Posterior vena cava (tissue), 2 donors: ENCODE data around the gene INF2. TPM values are rescaled to one million over a fixed set of nuclear protein-coding genes. Genes with fewer than 3 reads are reported as not detected.

Experiments
- DNase-seq: peaks from one replicate; pipeline ENCODE4 v3.0.0-alpha.2; 2020; ENCODE audit warnings: low spot score
- intact Hi-C, 2 donors: fragments of 100-400 bp; cut with DNase I; formaldehyde crosslinking; loops; one replicate each; pipeline versions ENCODE4 v1.14.1 to v1.14.2; 2022 to 2023
- total RNA-seq, 2 donors: library from RNA; stranded (reverse); fragmentation: NEBNext Ultra II Directional; extraction: Animal tissue kit (Norgen Biotek cat#: 25700); gene quantifications; one replicate each; pipeline ENCODE4 v1.2.1, GENCODE V29; 2021
- donor health status: DM: yes; HTN: yes; CAD: no.
- donor health status: DM: yes; HTN: yes; CAD: no.

INF2 gene
- total RNA-seq, 2 donors from 2014 or later, result 70.5 to 78.7 TPM

DNA sequence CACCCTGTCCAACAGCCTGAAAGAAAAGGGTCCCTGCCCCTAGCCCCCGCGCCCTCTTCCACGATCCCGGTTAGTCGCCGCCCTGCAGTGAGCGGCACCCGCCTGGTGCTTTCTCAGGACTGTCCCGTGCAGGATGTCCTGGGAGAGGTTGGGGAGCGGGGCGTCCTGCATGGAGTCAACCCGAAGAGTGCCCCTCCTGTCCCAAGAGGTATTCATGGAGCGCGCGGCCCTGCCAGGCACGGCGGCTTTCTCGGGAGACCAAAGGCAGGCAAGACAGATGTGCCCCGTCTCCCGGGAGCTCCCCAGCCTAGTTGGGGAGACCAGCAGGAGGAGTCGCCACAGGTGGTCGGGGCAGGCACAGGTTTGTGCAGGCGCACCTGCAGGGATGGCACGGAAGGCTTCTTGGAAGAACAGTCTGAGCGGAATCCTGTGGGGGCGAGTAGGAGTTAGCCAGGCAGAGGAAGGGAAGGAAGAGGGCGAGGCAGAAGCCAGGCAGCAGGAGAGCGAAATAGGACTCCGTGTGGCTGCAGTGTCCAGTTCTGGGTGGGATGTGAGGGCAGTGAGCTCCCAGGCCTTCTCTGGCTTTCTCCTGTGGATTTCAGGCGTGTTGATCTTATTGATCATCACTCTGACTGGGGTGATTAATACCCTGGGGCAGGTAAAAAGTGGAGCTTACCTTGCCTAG is 64.3 kb downstream of the INF2 start:
- intact Hi-C loops, result no loop called here

DNA sequence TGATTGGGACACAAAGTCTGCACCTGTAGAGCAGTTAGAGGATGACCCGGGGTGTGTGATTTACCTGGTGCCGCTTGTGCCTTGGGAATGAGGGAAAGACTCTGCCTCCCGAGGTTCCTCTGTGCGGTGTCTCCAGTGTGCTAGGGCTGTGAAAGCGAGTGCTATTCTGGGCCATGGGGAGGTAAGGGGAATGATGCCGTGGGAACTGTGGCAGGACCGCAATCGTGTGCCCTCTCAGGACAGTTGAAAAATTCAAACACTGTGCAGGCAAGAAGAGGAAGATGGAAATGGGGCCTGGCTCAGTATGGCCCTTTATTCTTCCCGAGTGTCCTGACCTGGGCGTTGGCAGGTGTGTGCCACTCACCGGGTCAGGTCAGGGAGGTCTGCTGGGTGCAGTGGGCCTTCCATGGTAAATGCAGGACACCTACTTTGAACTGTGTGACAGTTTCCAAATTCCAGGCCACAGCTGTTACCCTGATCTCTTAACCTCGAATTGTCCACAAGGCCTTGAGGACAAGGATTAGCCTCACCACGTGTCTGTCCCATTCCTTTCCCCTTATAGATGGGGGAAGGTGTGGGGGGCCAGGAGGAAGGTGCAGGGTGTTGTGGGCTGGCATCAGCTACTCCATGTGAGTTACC is 64.9 kb downstream of the INF2 start:
- DNase-seq, result no peak
- intact Hi-C loops, result no loop called here

More for the DNA sequence above, 64.3 kb downstream of the INF2 start:
- no peak for DNase-seq

DNA sequence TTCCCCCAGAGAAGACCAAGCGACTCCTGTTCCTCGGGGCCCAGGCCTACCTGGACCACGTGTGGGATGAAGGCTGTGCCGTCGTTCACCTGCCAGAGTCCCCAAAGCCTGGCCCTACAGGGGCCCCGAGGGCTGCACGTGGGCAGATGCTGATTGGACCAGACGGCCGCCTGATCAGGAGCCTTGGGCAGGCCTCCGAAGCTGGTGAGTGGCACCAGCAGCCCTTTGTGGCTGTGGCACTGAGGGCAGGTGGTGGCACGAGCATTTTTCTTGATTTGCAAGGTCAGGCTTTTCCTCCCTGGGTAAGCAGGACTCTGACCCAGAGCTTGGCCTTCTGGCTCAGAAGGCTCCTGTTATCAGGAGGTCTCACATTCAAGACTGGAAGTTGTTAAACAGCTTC is 66.2 kb downstream of the INF2 start:
- intact Hi-C loops, result no loop called here
- no peak for DNase-seq

DNA sequence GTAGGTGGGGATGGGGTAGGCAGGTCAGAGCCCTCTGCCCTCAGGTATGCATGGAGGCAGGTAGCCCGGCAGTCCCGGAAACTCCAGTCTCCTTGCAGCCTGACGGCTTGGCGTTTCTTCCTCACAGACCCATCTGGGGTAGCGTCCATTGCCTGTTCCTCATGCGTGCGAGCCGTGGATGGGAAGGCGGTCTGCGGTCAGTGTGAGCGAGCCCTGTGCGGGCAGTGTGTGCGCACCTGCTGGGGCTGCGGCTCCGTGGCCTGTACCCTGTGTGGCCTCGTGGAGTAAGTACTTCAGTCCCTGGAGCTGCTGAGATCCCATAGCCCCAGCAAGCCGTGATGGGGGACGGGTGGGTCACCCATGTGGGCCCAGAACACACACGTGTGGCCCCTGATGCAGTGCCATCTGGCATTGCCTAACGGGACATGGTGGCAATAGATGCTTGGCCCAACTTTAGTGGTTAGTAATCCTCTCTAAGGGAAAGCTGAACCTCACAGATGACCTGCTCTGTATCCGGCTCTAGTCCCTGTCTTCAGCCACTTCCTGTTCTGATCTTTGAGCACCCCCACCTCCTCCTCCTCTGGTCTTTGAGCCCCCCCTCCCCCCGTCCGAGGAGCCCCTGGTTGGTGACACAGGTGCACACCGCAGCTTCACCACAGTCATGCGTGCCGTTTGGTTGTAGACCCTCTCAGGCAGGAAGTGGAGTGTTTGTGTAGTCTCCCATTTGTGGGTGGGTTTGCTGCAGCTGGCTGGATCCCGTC is 67.2 kb downstream of the INF2 start:
- intact Hi-C loops, result no loop called here
- no peak for DNase-seq

DNA sequence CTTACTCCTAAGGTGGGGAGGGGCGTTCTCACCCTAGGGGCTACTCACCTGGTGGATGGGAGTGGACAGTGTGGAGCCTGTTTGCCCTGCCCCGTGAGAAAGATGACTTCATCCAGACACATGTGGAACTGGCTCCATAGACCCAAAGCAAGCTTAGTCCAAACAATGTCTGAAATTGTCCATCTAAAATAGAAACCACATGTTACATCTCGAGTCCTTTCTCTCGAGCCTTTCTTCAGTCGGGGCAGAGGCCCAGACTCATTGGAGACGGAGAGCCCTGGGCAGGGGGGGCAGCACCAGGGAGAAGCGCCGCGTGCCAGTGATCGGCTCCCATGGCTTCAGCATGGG is 67.8 kb downstream of the INF2 start:
- intact Hi-C loops, result no loop called here
- no peak for DNase-seq

DNA sequence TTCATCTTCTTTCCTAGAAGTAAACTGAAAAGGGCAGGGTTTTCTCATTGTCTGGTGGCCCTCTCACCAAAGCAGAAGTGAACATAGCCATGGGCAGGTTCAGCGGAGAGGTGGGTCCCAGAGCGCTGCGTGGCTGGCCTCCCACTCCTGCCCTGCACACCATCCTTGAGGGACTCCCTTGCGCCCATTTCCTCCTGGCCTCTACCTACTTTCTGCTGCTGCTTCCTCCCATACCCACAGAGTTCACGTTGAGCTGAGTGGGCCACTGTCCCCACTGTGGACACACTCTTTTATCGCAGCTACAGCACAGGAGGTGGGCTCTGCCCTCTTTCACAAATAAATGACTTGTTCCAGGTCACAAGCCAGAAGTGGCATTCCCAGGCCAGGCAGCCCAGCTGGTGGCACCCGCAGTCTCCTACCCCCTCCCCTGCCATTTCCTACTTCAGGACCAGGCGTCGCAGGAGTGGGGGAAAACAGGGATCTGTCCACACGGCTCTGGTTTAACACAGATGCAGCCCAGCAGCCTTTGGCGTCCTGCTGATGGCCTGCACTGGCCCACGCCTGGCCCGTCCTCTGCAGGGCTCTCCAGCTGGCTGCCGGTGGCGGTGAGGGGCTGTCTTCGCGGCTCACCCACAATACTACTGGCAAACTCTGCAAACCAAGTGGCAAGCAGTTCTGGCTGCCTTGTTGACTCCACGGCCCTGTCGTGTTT is 68.4 kb downstream of the INF2 start:
- intact Hi-C loops, result no loop called here
- DNase-seq, result no peak

DNA sequence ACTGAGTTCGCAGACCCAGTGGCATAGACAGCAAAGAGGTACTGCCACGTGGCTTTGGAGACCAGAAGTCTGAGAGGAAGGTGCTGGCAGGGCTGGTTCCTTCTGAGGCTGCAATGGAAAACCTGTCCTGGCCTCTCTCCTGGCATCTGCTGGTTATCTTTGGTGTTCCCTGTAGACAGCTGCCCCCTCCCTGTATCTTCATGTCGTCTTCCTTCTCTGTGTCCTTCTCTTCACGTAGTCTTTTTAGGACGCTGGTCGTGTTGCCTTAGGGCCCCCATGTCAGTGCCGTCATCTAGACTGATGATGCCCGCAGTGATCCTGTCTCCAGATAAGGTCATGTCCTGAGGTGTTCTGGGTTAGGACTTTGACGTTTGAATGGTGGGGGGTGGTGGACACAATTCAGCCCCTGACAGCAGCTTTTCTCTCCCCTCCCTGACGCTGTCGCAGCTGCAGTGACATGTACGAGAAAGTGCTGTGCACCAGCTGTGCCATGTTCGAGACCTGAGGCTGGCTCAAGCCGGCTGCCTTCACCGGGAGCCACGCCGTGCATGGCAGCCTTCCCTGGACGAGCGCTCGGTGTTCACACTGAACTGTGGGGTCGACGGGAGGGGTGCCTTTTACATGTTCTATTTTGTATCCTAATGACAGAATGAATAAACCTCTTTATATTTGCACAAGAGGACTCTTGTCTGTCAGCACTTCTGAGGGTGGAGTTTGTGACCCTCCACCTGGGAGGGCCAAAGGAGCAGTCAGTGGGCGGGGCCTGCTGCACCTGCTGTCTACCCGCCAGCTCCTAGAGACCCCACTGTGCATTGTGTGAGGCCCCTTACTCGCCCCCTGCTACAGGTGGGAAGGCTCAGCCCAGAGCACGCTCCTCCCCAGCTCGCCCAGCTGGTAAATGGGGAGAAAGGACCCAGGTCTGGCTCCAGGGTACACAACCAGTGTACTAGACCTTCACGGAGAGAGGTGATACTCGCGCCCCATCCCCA is 69.9 kb downstream of the INF2 start:
- intact Hi-C loops, result no loop called here
- DNase-seq, result no peak

DNA sequence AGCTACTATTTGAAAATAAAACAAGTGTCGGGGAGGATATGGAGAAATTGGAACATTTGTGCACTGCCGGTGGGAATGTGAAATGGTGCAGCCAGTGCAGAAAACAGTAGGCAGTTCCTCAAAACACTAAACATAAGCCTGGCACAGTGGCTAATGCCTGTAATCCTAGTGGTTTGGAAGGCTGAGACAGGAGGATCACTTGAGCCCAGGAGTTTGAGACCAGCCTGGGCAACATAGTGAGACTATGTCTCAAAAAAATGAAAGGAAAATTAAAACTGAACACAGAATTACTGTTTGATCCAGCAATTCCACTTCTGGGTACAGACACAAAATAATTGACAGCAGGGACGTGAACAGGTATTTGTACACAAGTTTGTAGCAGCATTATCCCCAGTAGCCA is 76.1 kb downstream of the INF2 start:
- DNase-seq, result no peak
- intact Hi-C loops, result no loop called here

DNA sequence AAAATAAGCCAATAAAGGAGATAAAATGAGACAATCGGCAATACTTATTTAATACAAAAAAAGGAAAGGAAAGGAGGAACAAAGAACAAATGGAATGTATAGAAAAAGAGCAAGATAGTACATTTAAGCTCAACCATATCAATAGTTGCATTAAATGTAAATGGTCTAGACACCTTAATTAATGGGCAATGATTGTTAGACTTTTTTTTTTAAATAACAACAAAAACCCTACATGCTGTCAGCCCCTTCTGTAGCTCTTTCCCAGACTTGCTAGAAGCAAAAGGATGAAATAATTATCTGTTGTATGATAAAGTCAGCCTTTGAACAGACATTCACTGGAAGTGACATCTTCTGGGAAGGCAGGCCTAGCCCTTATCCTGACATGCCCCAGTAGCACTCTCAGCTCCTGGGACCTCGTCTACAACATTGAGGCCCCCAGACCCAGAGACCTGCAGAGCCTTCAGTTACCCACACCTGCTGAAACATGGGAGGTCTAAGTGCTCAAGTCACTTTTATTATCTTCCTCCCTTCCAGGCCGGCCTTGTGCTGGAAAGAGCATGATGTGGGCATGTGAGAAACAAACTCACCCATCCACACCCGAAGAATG is 76.9 kb downstream of the INF2 start:
- DNase-seq, result no peak
- intact Hi-C loops, result no loop called here

DNA sequence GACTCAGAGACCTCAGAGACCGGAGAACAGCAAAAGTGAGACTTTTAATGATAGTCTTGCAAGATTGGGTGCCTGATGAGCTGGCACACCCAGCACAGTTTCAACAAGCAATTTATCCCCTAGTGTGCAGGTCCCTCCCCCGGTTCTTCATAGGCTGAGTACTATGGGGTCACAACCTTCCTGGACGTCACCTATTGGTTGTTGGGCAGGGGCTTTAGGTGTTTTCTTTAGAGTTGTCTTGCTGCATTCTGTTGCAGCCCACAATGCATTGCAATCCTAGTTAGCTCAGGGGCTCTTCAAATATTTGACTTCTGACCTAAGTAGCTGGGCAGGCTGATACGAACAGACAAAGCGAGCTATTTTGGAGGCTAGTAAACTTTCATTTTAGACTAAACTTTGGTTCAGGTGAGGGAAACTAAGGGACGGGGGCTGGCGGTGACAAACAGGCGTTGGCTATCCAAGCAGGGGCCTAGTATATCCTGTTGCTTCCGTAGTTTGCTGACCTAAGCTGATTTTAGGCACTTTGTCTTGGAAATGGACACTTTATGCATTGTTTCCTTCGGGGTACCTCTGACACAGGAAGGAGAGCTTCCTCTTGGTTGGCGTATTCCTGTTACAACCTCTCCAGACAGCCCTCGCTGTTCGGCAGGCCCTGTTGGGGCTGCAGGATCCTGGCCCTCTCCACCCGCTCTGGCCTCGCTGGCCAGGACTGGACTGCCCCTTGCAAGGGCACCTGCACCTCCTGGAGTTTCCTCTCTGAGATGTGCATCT is 77.6 kb downstream of the INF2 start:
- DNase-seq, result no peak
- intact Hi-C loops, result no loop called here

DNA sequence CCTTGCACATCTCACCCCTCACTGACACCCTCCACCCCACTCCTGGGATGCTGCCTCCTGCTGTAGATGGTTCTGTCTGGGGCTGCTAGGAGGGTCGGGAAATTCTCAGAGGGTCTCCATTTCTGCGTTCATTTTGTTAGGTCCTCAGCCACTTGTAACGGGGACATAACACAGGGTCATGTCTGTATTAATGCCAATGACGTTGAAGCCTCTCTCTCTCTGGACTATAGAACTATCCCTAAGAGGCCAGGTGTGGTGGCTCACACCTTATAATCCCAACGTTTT is 78.2 kb downstream of the INF2 start:
- no peak for DNase-seq
- intact Hi-C loops, result no loop called here

DNA sequence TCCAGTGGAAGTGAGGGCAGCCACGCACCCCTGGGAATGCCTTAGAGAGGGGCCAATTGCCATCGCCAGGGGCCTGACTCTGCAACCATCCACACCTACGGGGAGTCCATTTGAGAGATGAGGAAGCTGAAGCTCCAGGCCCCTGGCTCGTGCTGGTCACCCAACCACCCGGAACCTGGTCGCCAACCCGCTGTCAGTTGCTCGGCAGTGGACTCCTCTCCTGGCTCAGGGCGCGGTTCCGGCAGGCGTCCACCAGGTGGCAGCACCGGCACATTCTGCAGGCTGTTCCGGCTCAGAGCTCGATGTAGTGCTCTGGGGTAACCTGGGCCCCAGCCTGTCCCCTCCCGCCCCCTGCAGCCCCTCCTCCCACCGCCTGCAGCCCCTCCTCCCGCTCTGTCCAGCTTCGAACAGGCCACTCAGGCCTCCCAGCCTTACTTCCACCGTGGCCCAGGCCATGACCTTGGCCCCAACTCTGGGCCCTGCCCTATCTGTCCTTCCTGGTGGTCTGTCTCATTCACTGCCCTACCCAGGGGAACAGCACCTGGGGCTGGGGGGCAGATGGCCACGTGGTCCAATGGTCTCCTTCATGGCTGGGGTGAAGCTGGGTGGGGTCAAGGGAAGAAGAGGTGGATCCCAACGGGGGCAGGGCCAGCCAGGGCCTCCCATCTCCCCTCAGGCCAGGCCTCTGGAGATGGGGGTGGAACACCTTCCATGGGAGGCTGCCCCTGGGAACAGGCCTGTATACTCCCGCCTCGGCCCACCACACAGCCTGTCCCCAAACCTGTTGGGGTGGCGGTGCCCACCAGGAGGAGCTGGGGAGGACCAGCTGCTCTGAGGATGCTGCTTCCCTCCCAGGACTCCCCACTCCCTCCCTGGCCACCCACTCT is 79.3 kb downstream of the INF2 start:
- intact Hi-C loops, result no loop called here
- DNase-seq, result peak; percentile 97

DNA sequence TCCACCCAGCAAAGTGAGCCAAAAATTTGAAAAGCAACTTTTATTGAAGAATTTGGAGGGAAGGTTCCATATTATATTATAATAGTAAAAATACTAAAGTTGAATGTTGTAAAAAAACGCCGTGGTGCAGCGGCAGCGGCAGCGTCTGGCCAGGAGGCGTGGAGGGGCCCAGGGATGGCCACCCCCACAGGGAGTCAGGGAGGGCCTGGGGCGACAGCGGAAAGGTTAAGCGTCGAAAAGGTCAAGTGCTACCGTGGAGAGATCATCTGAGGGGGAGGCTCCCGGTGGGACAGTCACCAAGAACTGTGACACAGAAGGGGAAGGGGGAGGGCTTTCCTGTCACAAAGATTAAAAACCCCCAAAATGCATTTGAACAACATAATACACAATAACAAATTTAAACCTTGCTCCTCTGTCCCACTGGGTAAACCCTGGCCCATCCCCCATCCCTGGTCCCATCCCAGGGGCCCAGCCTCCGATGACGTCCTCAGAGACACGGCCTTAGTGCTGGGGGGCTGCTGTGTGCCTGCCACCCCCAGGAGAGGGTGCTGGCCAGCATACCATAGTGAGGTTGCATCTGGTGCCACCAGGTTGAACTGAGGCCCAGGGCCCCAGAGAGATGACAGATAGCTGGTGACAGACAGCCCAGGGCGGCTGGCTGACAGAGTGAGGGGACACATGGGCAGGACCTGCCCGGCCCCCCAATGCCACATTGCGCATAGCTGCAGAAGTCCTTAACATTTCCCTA is 80.1 kb downstream of the INF2 start:
- DNase-seq, result no peak
- intact Hi-C loops, result loop anchor here (5.0 kb wide), 1 partner anchor 53 kb away; no protein-coding TSS in a partner anchor

DNA sequence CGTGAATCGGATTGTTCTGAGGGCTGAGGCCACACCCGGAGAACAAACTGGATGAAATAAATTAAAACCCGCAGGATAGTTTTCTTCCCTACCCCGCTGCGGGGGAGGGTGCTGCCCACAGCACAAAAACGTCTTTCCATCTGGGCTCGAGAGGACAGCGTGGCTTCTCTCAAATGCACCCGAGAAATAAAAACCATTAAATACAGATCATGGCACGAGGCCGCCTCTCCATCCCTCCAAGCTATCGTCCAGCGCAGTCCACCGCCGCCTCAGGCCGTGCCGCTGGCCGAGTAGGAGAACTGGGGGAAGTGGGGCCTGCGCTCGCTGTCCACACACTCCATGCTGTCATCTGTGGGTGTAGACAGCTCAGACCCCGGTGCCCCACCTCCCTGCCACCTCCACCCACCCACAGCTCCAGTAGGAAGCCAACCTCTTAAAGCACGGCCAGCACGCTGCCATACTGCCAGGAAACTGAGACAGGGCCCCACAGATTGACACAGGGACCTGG is 80.7 kb downstream of the INF2 start:
- intact Hi-C loops, result loop anchor here (5.0 kb wide), 1 partner anchor 52 kb away; no protein-coding TSS in a partner anchor
- DNase-seq, result no peak

DNA sequence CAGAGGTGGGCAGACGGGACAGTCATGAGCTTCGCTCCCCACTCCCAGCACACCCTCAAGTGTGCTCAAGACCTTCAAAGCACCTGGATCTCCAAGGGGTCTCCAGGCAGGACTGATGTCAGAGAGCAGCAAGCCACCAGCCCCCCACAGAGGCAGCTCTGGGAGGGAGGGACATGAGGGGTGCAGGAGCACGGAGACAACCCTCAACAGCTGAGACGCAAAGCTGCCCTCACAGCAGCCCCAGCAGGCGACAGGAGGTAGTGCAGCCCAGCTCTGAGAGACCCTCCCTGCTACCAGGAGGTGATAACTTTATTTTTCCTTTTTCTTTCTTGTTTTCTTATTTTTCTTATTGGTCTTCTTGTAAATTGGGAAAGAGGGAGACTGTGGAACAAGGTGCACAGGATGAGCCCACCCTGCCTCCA is 81.4 kb downstream of the INF2 start:
- no peak for DNase-seq
- intact Hi-C loops, result loop anchor here (5.0 kb wide), 1 partner anchor 51 kb away; no protein-coding TSS in a partner anchor

DNA sequence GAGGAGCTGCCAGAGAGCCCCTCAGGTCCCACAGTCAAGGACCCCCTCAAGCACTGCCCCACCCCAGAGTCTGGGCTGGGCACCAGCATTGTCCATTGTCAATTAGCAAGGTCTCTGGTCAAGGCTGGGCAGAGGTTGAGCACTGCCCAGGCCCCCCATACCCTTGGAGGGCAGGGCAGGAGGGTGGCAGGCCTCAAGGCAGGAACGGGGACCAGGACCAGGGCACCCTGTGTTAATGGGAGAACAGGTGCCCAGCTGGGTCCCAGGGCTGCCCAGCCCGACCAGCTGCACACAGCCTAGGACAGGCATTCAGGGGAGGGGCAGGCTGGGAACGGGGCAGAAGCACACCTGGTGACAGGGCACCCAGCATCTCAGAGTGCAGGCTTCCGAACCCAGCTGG is 82.0 kb downstream of the INF2 start:
- intact Hi-C loops, result loop anchor here (5.0 kb wide), 1 partner anchor 51 kb away; no protein-coding TSS in a partner anchor
- DNase-seq, result no peak
